PFSK-1 (cell line): Measurements from ENCODE around the gene CLPTM1L.

Experiments used
- POLR2AphosphoS5 ChIP-seq: IDR thresholded peaks from 2 replicates; pipeline ENCODE4 v1.6.1; 2012; ENCODE audit warnings: low read depth, mild to moderate bottlenecking, control low read depth, low read length, moderate library complexity
- REST ChIP-seq, 2 experiments: IDR thresholded peaks; 2 replicates each; pipeline versions ENCODE4 v1.6.1 to v1.8.0; 2011 to 2012; ENCODE audit warnings: low read depth in 2 of 2, low read length in 2 of 2, control low read depth in 1 of 2, inconsistent platforms in 1 of 2, mild to moderate bottlenecking in 1 of 2, moderate library complexity in 1 of 2; ENCODE audit not compliant: insufficient read depth in 1 of 2
- SIN3A ChIP-seq: IDR thresholded peaks from 2 replicates; pipeline ENCODE4 v1.6.1; 2012; ENCODE audit warnings: mild to moderate bottlenecking, low read length, moderate library complexity, borderline replicate concordance; ENCODE audit not compliant: insufficient read depth
- TAF1 ChIP-seq: IDR thresholded peaks from 2 replicates; pipeline ENCODE4 v1.6.1; 2012; ENCODE audit warnings: low read length, control low read depth, borderline replicate concordance; ENCODE audit not compliant: insufficient read depth

- TF ChIP-seq REST (IDR thresholded peaks at IDR 0.05; ENCODE audit: insufficient read depth in 1 of 2, low read depth in 2 of 2, low read length in 2 of 2) (no peak), POLR2AphosphoS5 (no peak), TAF1 (no peak), SIN3A (no peak)
These were observed 43.0 kb upstream of the CLPTM1L start for GRCh38 chr5:1387876-1388275.
